NCI-H1436 treated with DMSO at 0.1 percent for 48 hours (cell line): Measurements from ENCODE around the gene PRR14.

Source experiments
- DNase-seq: peaks from one replicate; lab custom pipeline; 2025; lab: John Stamatoyannopoulos, UW

The PRR14 gene

DNA sequence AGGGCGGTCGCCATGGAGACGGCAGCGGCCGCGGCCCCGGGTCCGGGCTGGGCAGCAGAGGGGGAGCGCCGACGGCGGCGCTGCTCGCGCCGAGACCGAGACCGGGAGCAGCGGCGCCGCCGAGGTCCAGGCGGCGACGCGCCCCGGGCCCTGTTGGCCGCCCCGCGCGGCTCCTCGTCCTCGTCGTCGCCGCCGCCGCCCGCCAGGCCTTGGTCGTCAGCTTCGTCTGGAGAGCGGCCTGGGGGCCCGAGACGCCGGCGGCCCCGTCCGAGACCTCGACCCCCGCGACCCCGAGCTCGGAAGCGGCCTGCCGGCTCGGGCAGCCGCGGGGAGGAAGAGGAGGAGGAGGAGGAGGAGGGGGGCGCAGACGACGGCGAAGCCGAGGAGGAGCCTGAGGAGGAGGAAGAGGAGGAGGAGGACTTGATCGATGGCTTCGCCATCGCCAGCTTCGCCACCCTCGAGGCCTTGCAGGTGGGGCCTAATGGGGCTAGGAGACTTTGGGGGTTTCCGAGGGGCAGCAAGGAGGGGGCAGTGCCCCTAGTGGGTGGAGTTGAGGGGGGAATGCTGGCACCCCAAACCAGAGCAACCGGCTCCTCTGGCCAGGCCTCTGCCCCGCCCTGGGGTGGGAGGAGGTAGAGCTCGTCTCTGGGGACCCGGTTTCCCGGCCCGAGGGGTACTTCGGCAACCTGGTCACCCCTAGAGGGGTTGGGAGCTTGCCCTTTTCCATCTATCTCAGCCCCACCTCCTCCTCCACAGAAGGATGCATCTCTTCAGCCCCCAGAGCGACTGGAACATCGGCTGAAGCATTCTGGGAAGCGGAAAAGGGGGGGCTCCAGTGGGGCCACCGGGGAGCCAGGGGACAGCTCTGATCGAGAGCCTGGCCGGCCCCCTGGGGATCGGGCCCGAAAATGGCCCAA, 9.0 kb downstream of the PRR14 start:
- no peak for DNase-seq

DNA sequence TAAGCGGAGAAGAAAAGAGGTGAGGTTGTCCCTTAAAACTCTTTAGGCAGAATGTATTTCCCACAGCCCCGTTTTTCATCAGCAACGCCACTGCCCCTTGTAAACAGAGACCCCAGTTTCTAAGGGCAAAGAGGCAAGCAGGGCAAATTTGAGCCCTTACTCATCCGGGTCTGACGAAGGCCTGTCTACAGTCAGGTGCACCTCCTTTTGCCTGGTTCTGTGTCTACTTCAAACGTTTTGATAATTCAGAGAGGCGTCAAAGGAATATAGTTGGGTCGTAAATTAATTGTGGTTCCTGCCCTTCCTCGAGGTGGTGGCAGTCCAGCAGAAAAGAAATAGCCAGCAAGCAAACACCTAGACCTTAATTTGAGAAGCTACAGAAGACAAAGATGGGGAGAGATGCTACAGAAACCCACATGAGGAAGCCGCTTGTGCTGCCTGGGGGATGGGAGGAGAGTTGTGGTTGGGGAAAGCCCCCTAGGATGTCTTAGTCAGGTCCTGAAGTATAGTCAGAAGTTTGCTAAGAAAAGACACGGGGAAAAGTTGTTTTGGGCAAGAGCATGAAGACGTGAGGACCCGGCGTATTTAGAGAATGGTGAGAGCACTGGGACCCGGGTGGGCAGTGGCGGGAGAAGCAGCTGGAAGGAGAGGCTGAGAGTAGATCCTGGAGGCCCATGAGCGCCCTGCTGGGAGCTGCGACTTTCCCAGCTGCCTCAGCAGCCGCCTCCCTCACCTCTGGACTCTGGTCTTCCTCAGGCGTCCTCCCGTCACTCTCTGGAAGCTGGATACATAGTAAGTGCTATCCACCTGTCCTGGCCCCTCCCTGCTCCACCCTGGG, 9.9 kb downstream of the PRR14 start:
- DNase-seq: no peak

DNA sequence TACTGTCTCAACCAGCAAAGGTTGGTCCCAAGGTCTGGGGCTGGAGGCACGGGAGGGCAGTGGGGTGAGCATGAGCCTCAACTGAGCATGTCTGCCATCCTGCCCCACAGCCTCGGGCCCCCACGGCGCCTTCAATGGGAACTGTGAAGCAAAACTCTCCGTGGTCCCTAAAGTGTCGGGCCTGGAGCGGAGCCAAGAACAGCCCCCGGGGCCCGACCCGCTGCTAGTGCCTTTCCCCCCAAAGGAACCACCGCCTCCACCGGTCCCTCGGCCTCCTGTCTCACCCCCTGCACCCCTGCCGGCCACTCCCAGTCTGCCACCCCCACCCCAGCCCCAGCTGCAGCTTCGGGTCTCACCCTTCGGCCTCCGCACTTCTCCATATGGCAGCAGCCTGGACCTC, 11.7 kb downstream of the PRR14 start:
- DNase-seq: no peak

DNA sequence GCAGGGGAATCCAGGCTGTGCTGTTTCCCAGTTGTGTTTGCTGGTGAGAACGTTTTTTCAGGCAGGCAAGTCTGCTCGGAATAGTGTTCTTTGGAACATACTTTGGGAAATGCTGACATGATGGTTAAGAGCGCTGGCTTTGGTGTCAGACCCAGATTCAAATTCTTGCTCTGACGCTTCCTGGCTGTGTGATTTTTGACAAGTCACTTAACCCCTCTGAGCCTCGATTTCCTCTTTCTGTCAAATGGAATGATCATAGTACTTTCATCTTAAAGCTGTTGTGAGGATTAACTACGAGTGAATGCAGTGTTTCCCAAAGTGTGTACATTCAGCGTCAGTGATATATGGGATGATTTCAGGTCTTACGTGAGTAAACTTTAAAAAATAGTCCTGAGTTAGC, 12.3 kb downstream of the PRR14 start:
- no peak for DNase-seq

DNA sequence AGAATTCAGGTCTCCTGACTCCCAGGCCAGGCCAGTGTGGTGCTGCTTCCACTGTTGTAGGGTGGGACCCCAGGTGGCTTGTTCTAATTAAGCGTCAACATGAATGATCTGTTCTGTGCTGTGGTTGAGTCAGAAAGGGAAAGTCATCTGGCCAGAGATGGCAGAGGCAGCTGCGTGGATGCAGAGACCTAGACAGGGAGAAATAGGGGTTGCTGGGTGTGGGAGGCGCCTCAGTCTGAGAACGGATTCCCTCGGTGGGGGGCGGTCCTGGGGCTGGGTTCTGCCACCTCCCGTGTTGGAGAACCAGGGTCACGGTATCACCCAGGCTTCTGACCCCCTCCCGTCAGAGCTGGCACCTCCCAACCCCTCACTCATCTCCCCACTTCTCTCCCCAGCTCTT, 13.1 kb downstream of the PRR14 start:
- DNase-seq: no peak

DNA sequence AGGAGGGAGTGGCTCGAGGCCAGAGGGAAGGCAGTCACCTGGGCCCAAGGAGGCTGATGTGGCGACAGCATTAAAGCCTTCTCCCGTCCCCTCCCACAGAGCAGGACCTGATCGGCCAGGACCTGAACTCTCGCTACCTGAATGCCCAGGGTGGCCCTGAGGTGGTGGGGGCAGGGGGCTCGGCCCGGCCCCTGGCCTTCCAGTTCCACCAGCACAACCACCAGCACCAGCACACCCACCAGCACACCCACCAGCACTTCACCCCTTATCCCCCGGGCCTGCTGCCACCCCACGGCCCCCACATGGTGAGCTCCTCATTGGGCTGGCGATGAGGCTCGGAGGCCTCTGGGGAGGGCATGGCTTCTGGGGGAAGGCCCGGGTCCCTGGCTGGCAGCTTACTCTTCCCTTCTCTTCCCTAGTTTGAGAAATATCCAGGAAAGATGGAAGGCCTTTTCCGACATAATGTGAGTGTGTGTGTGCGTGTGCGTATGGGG, 13.9 kb downstream of the PRR14 start:
- DNase-seq: no peak

DNA sequence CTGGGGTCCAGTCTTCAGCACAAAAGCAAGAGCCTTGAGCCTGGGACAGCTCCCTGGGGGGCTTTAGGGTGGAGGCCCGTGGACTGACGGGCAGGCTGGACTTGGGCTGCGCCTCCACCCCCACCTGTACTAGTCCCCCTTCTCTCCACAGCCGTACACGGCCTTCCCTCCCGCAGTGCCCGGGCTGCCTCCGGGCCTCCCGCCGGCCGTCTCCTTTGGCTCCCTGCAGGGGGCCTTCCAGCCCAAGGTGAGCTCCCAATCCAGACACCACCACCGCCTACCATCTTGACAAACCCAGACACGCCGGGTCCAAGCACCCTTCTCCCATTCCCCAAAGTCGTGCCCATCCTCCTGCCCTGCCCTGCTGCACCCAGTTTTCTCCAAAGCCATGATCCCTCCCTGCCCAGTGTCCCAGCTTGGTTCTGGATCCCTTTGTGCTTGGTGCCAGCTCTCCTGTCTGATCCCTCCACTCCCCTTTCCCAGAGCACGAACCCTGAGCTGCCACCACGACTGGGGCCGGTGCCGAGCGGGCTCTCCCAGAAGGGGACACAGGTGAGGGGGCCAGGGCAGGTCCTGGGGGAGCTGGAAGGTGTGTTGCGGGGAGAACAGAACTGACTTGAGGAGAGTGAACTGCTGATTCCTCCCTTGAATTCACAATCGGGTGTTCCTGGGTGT, 14.5 kb downstream of the PRR14 start:
- no peak for DNase-seq

DNA sequence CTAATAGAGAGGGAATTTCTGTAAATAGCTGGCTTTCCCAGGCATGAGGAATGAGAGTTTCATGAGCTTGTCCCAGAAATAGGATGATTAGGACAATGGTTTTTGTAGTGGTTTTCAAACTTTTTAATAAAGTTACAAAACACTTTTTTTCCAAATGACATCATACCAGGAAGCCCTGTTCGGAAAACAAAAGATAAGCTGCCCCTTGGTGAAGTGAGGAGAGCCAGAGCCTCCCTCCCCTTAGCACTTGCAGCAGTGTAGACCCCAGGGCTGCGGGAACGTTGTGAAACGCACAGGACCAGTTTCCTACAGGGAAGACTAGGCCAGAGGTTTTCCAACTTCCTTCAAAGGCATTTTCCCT, 15.1 kb downstream of the PRR14 start:
- no peak for DNase-seq

DNA sequence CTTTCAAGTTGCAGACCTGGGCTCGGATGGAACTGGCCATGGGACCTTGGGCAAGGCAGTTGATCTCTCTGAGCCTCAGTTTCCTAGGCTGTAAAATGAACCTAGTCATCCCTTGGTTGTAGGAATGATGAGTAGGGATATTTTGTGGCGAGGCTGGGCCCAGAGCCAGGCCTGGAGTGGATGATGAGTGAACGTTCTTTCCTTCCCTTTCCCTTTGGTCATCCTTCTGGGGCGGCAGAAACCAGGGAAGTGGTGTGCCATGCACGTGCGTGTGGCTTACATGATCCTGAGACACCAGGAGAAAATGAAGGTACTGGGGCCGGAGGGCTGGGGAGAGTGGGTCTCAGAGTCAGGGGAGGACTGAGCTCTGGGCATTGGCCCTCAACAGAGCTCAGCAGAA, 15.9 kb downstream of the PRR14 start:
- DNase-seq: no peak

DNA sequence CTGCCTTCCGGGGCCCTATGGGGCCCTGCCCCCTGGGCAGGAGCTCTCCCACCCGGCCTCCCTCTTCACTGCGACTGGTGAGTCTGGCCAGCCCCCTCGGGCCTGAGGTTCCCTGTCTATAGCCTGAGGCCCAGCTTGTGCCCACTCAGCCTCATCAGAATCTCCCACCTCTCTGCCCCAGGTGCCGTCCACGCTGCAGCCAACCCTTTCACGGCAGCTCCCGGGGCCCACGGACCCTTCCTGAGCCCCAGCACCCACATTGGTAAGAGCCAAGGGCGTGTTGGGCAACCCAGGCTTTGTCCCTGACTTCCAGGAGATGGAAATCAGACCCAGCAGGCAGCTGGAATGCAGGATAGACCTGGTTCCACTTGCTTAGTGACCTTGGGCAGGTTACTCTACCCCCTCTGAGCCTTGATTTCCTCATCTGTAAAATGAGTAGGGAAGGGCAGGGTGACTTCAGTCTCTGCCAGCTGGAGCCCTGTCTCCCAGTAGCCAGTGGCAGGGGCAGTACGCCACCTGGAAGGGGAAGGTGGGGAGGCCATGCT, 16.7 kb downstream of the PRR14 start:
- DNase-seq: no peak

DNA sequence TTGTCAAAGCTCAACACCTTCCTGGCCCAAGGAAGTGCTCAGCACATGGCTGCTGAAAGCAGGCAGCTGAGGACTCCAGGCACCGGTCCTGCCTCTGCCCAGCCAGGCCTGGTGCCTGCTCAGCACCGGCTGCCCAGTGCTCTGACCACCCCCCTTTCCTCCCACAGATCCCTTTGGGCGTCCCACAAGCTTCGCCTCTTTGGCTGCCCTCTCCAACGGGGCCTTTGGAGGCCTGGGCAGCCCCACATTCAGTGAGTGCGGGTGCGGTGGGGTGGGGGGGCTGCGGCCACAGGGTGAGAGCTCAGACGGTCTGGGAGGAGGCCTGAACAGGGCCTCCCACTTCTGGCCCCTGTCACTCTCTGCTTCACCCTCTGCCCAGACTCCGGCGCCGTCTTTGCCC, 17.6 kb downstream of the PRR14 start:
- no peak for DNase-seq

DNA sequence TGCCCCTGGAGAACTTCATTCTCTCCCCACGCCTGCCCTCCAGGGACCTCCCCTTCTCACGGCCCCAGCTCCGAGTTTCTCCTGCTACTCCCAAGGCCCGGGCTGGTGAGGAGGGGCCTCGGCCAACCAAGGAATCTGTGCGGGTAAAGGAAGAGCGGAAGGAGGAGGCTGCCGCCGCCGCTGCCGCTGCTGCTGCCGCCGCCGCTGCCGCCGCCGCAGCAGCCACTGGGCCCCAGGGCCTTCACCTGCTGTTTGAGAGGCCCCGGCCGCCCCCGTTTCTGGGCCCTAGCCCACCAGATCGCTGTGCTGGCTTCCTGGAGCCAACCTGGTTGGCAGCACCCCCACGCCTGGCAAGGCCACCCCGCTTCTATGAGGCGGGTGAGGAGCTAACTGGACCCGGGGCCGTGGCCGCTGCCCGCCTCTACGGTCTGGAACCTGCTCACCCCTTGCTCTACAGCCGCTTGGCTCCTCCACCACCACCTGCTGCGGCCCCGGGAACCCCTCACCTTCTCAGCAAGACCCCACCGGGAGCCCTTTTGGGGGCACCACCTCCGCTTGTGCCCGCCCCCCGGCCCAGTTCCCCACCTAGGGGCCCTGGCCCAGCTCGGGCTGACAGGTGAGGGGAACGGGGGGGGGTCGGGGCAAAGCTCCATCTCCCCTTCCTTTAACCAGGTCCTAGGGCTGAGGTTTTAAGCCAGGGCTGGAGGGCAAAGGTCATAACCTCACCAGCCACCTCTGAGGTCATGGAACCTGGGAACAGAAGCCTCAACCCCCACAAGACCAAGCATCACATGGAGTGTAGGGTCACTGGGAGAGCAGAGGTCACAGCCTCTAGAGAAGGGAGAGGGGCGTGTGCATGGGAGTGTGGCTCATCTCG, 18.5 kb downstream of the PRR14 start:
- DNase-seq: no peak

DNA sequence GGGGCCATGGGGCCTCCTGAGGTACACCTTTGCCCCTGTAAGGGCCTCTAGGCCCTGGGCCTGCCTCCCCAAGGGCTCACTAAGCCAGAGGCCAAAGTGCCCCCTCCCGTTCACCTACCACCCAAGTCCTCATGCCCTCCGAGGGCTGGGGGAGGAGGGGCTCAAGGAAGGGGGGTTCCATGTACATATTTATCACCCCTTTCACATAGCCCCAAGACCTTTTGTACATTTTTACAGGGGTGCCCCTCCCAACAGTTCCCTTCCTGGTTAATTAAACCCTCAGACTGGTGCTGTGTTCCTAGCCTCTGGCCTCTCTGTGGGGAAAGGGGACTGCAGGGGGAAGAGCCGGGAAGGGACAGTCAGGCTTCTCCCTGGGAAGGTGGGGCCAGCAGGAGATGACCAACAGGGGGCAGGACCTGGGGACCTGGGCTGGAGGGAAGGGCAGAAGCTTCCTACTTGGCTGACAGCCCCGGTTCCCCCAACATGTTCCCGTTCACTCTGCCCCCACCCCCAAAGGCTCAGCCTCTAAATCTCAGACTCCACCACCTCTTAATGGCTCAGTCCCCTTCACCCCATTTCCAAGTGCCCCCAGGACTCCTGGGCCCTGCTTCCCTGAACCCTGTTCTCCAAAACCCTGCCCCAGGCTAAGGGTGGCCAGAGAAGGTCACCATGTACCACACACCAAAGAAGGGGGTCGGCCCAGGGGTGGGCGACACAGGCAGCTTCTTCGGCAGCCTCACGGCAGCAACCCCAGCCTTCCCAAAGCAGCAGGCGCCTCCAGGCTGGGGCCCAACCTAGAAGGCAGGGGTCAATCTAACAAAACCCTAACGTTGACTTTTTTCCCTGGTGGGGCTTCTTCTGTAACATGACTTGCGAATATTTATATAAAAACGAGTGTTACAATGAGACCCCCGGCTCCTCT, 19.4 kb downstream of the PRR14 start:
- DNase-seq: no peak

DNA sequence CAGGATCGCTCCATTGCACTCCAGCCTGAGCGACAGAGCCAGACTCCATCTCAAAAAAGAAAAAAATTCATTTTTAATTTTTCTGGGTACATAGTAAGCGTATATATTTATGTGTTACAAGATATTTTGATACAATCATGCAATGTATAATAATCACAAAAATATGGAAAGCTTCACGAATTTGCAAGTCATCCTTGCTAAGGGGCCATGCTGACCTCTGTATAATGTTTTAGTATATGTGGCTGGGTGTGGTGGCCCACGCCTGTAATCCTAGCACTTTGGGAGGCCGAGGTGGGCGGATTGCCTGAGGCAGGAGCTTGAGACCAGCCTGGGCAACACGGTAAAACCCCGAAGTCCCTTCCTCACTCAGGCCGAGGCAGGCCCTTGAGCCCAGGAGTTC, 24.4 kb downstream of the PRR14 start:
- no peak for DNase-seq

DNA sequence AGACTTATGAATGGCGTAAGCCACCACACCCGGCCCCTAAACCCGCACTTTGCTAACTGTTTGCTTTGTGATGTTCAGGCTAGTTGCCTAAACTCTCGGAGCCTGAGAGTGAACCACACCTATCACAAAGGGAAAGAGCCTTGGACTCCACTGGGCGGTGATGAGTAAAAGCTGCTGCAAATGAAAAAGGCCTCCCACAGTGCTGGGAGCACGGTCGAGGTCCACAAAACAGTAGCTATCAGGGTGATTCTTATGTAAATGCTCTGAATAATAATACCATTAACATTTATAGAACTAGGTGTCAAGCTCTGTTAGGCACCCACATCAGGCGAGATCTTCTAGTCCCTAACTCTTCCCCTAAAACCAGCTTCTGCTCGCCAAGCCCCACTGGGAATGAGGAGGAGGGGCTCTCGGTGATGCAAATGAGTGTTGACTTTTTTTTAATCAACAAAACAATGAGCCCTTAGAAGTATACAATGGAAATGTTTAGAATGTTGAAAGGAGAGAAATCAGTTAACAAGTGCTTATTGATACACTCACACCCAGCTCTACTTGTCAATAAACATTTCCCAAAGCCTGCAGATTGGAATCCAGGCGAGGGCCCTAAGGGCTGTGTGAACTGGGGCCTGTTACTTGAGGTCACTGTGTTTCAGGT, 27.3 kb downstream of the PRR14 start:
- no peak for DNase-seq

DNA sequence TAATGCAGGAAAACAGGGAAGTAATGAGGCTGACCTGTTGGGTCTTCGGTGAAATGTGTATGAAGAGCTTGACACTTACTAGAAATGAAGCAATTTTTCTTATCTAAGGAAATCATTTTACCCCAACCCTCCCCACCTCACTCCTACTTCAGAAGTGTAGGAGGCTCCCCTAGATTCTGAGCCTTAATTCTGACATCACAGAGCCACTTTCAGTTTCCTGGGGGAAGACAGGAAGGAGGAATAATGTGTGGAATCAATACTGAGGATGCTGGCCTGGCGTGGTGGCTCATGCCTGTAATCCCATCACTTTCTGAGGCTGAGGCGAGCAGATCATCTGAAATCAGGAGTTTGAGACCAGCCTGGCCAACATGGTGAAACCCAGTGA, 27.8 kb downstream of the PRR14 start:
- DNase-seq: no peak

DNA sequence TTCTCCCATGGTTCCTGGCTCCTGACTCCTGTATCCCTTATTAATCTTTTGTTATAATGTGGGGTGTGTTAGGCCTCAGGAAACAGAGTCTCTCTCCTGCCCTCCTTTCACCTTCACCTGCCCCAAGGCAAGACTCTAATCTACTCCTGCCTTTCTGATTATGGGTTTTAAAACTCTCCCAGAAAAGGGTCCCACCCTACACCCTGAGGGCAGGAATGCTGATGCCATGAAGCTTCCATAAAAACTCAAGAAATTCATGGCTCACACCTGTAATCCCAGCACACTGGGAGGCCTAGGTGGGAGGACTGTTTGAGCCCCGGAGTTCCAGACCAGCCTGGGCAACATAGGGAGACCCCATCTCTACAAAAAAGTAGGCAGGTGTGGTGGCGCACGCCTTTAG, 29.6 kb downstream of the PRR14 start:
- DNase-seq: no peak

DNA sequence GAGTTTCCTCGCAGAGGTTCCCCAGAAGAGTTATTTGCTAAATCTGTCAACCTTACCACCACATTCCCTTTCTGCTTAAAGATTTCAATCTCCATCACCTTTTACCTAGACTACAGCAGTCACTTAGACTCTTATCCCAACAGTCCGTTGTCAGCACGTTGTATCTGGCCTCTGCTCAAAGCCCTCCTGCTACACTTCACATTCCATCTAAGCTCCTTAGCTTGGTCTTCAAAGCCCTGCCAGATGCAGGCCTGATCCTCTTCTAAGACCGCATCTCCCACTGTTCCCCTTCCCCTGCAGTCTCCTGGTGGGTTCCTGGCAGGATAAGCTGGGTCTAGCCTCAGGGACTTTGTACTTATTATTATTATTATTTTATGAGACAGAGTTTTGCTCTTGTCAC, 37.9 kb downstream of the PRR14 start:
- DNase-seq: no peak

DNA sequence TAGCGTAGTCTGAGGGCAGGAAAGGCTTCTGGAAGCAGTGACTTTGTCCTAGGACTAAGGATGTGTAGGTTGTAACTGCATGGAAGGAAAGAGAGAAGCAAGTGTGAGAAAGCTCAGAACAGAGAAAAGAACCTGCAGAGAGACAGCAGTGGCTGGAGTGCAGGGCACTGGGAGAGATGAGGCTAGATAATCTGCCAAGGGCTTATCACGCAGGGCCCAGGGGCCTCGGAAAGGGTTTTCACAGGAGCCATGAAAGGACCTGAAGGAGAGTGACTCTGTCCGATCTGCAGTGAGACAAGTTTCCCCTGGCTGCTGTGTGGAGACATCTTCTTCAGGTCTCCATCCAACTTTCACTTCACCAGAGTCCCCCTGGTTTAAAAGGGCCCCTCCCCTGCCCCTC, 41.1 kb downstream of the PRR14 start:
- no peak for DNase-seq
